Right lobe of liver (tissue), 6 donors: ENCODE results near the gene GPC5. TPM values are rescaled to one million over a fixed set of nuclear protein-coding genes. Genes with fewer than 3 reads are reported as not detected.

ENCODE experiments used
- ATAC-seq, 4 donors: fragments of 200-7000 bp; cut with Tn5 transposase; one replicate each; pipeline ENCODE4 v1.9.1; 2020; ENCODE audit warnings: mild to moderate bottlenecking in 4 of 4, moderate library complexity in 4 of 4
- DNase-seq, 3 donors: peaks; one replicate each; pipeline ENCODE4 v3.0.0-alpha.2; 2020
- H3K27ac ChIP-seq, 3 donors: fragments of 200-600 bp; one replicate each; pipeline ENCODE4 v1.8.0; 2022
- H3K27me3 ChIP-seq, 2 donors: fragments of 200-600 bp; one replicate each; pipeline ENCODE4 v1.8.0; 2022
- H3K36me3 ChIP-seq, 4 donors: fragments of 200-600 bp; sonication (generic) in 1 of 4; one replicate each; pipeline versions ENCODE4 v1.5.1 to v1.8.0; 2017 to 2022; ENCODE audit warnings: control low read depth in 1 of 4
- H3K4me1 ChIP-seq, 4 donors: fragments of 200-600 bp; sonication (generic) in 1 of 4; one replicate each; pipeline versions ENCODE4 v1.5.1 to v1.8.0; 2017 to 2022; ENCODE audit warnings: control low read depth in 1 of 4
- H3K4me3 ChIP-seq, 3 donors: fragments of 200-600 bp; one replicate each; pipeline ENCODE4 v1.8.0; 2022
- H3K9me3 ChIP-seq, 4 donors: fragments of 200-600 bp; sonication (generic) in 1 of 4; one replicate each; pipeline versions ENCODE4 v1.5.1 to v1.8.0; 2017 to 2022; ENCODE audit warnings: control low read depth in 1 of 4
- POLR2A ChIP-seq: fragments of 450-650 bp; IDR thresholded peaks from one replicate; pipeline ENCODE4 v1.6.1; 2017; ENCODE audit warnings: antibody characterized with exemption, mild to moderate bottlenecking
- WGBS: methylation state at CpG from one replicate; pipeline ENCODE4 v1.1.6; 2018; ENCODE audit warnings: low coverage, low lambda C conversion rate; ENCODE audit not compliant: insufficient coverage; ENCODE audit errors: missing lambda C conversion rate; 5-methylcytosine and 5-hydroxymethylcytosine counted together
- intact Hi-C, 2 donors: fragments of 100-400 bp; cut with DNase I; formaldehyde crosslinking; loops; one replicate each; pipeline versions ENCODE4 v1.11.2 to v1.14.1; 2022
- total RNA-seq, 6 experiments: library from RNA; depleted of rRNA in 2 of 6; stranded (reverse); fragments of >200 nt in 2 of 6; fragmentation: NEBNext Ultra II Directional in 3 of 6; extraction: Animal tissue kit (Norgen Biotek cat#: 25700) in 3 of 6; gene quantifications; one replicate each; pipeline versions ENCODE4 v1.1.0 to v1.2.4, GENCODE V29; 2016 to 2023
- TF ChIP-seq, protein P1 (sequence below), 4 donors: fragments of 200-600 bp in 3 of 4; fragments of 450-650 bp in 1 of 4; IDR thresholded peaks; one replicate each; pipeline versions ENCODE4 v1.5.1 to v1.8.0; 2016 to 2022; ENCODE audit warnings: antibody characterized with exemption in 4 of 4, mild to moderate bottlenecking in 2 of 4
- donor health status: DM: no; HTN: yes; CAD: no.
- donor health status: DM: no; HTN: no; CAD: no.
- donor health status: DM: no; HTN: no; CAD: no.
- donor health status: DM: no; HTN: yes; CAD: no.
- donor health status: DM: no; HTN: yes; CAD: no.

Gene GPC5
- total RNA-seq, 6 experiments from 2014 or later: 0.12 to 0.99 (median 0.66) TPM

DNA sequence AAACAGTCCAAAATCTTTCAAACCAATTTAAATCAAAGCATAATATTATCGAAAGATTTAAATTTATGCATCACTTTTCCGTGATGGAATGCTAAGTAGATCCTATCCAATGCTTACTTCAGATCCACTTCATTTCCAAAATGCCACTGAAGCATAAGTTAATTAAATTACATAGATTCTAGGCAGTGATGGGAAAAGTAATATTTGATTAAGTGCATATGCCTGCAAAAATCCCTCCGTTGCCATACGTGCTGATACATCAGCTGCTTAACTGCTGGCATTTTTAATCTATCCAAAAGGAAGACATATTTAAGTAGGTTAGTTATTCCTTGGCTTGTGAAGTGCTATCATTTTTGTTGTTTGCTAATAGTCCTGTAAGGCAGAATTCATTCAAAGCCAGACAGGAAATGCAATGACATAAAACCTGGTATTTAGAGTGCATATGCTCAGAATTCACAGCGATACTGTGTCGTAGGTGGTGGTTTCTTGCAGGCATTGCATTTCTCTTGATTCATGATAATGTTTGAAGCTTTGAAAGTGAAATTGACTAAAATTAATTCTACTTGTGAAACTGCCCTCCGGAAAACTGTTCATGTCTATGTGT lies 1089.9 kb downstream of the GPC5 start:
- DNase-seq (no peak), ATAC-seq (no peak)

DNA sequence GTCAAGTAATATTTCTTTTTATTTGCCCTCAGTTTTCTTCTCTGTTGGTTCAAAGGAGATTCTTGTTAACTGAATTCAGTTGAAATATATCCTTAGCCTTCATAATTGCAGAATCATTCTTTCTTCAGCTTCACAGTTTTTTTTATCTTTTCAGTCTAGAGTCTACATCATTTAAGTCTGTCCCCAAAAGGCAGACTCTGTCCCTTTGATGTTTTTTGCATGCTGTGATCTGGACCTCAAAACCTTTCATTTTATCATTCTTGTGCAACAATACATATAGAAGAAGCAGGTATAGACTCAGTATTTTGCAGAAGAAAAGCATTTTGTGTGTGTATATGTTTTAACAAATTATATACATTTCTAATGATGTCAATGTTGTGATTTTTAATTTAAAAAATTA lies 1093.4 kb downstream of the GPC5 start:
- Histone ChIP-seq H3K9me3 (no peaks in the 10 kb centered on the region), H3K27me3 (no peaks in the 10 kb centered on the region), H3K27ac (no peak overlapping the region), H3K4me1 (no peaks in the 10 kb centered on the region), H3K36me3 (no peaks in the 10 kb centered on the region), H3K4me3 (no peak overlapping the region)
- no peak for TF ChIP-seq POLR2A
- TF ChIP-seq, protein P1, sequence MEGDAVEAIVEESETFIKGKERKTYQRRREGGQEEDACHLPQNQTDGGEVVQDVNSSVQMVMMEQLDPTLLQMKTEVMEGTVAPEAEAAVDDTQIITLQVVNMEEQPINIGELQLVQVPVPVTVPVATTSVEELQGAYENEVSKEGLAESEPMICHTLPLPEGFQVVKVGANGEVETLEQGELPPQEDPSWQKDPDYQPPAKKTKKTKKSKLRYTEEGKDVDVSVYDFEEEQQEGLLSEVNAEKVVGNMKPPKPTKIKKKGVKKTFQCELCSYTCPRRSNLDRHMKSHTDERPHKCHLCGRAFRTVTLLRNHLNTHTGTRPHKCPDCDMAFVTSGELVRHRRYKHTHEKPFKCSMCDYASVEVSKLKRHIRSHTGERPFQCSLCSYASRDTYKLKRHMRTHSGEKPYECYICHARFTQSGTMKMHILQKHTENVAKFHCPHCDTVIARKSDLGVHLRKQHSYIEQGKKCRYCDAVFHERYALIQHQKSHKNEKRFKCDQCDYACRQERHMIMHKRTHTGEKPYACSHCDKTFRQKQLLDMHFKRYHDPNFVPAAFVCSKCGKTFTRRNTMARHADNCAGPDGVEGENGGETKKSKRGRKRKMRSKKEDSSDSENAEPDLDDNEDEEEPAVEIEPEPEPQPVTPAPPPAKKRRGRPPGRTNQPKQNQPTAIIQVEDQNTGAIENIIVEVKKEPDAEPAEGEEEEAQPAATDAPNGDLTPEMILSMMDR (IDR thresholded peaks at IDR 0.05): no peak
- DNase-seq (no peak), ATAC-seq (no peak)
- intact Hi-C loops: no loop called here

More for the DNA sequence above, 1089.9 kb downstream of the GPC5 start:
- H3K27me3 ChIP-seq: no peaks in the 10 kb centered on the region
- intact Hi-C loops: no loop called here
- no peaks in the 10 kb centered on the region for H3K36me3 ChIP-seq
- no peaks in the 10 kb centered on the region for H3K4me1 ChIP-seq
- H3K9me3 ChIP-seq: no peaks in the 10 kb centered on the region
- TF ChIP-seq POLR2A: no peak
- TF ChIP-seq, protein P1 (IDR thresholded peaks at IDR 0.05): no peak
- no peak overlapping the region for H3K27ac ChIP-seq
- 69% methylated on average over 7 of the region's 7 CpGs for WGBS
- H3K4me3 ChIP-seq: no peak overlapping the region

DNA sequence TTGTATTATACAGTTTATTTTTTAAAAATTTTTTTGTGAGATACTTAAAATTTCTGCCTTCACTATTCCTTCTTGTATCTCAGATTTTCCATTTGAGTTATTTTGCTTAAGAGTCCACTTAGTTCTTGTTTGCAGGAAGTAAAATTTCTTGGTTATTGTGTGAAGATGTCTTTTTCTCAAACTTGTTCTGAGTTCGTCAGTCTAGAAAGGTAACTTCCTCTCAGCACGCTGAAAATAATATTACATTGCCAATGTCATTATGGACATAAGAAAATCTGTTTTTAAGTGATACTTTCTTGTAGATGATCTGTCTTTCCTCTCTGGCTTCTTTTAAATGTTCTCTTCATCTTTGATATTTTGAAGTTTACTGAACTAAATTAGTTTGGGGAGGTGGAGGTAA lies 1096.5 kb downstream of the GPC5 start:
- intact Hi-C loops: no loop called here
- Histone ChIP-seq H3K27ac (no peak overlapping the region), H3K4me3 (no peak overlapping the region), H3K27me3 (no peaks in the 10 kb centered on the region), H3K9me3 (no peaks in the 10 kb centered on the region), H3K36me3 (no peaks in the 10 kb centered on the region), H3K4me1 (no peaks in the 10 kb centered on the region)
- DNase-seq: no peak
- no peak for ATAC-seq
- WGBS: 70% methylated on average over 2 of the region's 2 CpGs
- TF ChIP-seq, protein P1 (IDR thresholded peaks at IDR 0.05): no peak
- TF ChIP-seq POLR2A: no peak

DNA sequence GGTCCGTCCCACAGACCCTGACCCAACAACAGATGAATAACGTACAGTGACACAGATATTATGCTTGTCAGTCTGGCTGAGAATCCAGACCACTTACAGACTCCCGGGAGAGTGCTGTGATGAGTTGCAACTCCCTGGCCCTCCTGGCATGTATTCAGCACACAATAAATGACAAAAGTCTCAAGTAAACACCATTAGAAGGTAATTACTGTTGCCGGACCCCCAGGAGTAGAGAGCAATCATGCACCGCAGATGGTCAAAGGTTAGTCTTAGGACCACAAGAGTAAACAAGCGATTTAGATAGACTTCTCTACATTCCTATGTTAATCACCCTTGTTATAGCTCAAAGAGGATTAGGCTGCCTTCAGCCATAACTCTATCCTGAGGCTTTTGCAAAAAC lies 1101.8 kb downstream of the GPC5 start:
- WGBS: 34% methylated on average over 4 of the region's 6 CpGs
- intact Hi-C loops: no loop called here

More for the DNA sequence above, 1101.8 kb downstream of the GPC5 start:
- DNase-seq: no peak
- TF ChIP-seq, protein P1 (IDR thresholded peaks at IDR 0.05): no peak
- no peak for TF ChIP-seq POLR2A
- H3K36me3 ChIP-seq: no peaks in the 10 kb centered on the region
- no peaks in the 10 kb centered on the region for H3K9me3 ChIP-seq
- H3K4me1 ChIP-seq: no peaks in the 10 kb centered on the region
- no peak for ATAC-seq
- no peaks in the 10 kb centered on the region for H3K27me3 ChIP-seq
- no peak overlapping the region for H3K4me3 ChIP-seq
- no peak overlapping the region for H3K27ac ChIP-seq
